ENCODE measurements around the gene HEATR5B. TPM values are rescaled to one million over a fixed set of nuclear protein-coding genes. Genes with fewer than 3 reads are reported as not detected.

The HEATR5B gene
- total RNA-seq, 2 experiments from 2014 or later = 15.2 to 18.2 TPM

GRCh38 chr2:36976065-36976464 is 108.1 kb downstream of the HEATR5B start:
- Mint-ChIP-seq H3K9me3 (peaks cover 4% of the 10 kb centered on the region), H3K27ac (no peak overlapping the region), H3K4me3 (no peak overlapping the region), H3K27me3 (no peaks in the 10 kb centered on the region), H3K36me3 (ENCODE audit: low read depth) (peaks cover 6% of the 10 kb centered on the region), H3K4me1 (ENCODE audit: low read depth) (no peaks in the 10 kb centered on the region)
- DNase-seq (no peak), ATAC-seq (no peak)
- intact Hi-C loops (cut with micrococcal nuclease) = no loop called here
- ChIA-PET POLR2A (no interaction called here), CTCF (interaction anchor here (0.6 kb wide), 1 partner anchor 35 kb away, joined by 3 read pairs; no protein-coding TSS in a partner anchor)
- TF ChIP-seq CTCF (IDR thresholded peaks at IDR 0.05) = no peak

GRCh38 chr2:36975306-36975705 is 108.9 kb downstream of the HEATR5B start:
- Mint-ChIP-seq H3K36me3 (ENCODE audit: low read depth) (peaks cover 6% of the 10 kb centered on the region), H3K4me1 (ENCODE audit: low read depth) (no peaks in the 10 kb centered on the region), H3K9me3 (peaks cover 4% of the 10 kb centered on the region), H3K27ac (no peak overlapping the region), H3K27me3 (no peaks in the 10 kb centered on the region), H3K4me3 (no peak overlapping the region)
- ChIA-PET CTCF (interaction anchor here (1.1 kb wide), 1 partner anchor 196 kb away, joined by 3 read pairs; no protein-coding TSS in a partner anchor), POLR2A (no interaction called here)
- no peak for DNase-seq
- ATAC-seq = no peak
- TF ChIP-seq CTCF (IDR thresholded peaks at IDR 0.05) = no peak
- intact Hi-C loops (cut with micrococcal nuclease) = no loop called here

GRCh38 chr2:36973320-36973719 is 110.9 kb downstream of the HEATR5B start:
- H3K27me3 Mint-ChIP-seq = no peaks in the 10 kb centered on the region
- ATAC-seq = no peak
- DNase-seq = no peak
- ChIA-PET CTCF (no interaction called here), POLR2A (no interaction called here)
- H3K9me3 Mint-ChIP-seq = peaks cover 2% of the 10 kb centered on the region
- H3K4me1 Mint-ChIP-seq (ENCODE audit: low read depth) = no peaks in the 10 kb centered on the region
- H3K36me3 Mint-ChIP-seq (ENCODE audit: low read depth) = peaks cover 2% of the 10 kb centered on the region
- intact Hi-C loops (cut with micrococcal nuclease) = no loop called here
- TF ChIP-seq CTCF (IDR thresholded peaks at IDR 0.05) = no peak
- no peak overlapping the region for H3K27ac Mint-ChIP-seq
- no peak overlapping the region for H3K4me3 Mint-ChIP-seq

GRCh38 chr2:36971990-36972389 is 112.2 kb downstream of the HEATR5B start:
- intact Hi-C loops (cut with micrococcal nuclease) = no loop called here
- H3K36me3 Mint-ChIP-seq (ENCODE audit: low read depth) = no peaks in the 10 kb centered on the region
- CTCF ChIA-PET = no interaction called here

More at GRCh38 chr2:36971990-36972389, 112.2 kb downstream of the HEATR5B start:
- Mint-ChIP-seq H3K4me1 (ENCODE audit: low read depth) (peaks cover 5% of the 10 kb centered on the region), H3K4me3 (no peak overlapping the region), H3K9me3 (no peaks in the 10 kb centered on the region), H3K27me3 (no peaks in the 10 kb centered on the region), H3K27ac (no peak overlapping the region)
- ATAC-seq (no peak), DNase-seq (no peak)
- POLR2A ChIA-PET = interaction anchor here (0.6 kb wide), 1 partner anchor 12 kb away, joined by 3 read pairs; no protein-coding TSS in a partner anchor
- TF ChIP-seq CTCF (IDR thresholded peaks at IDR 0.05) = no peak

Data from activated CD8-positive, alpha-beta T cell treated with anti-CD3 and anti-CD28 coated beads for 36 hours (primary cell).